WTC11 (cell line): ENCODE data around the gene WIZ. TPM values are rescaled to one million over a fixed set of nuclear protein-coding genes. Genes with fewer than 3 reads are reported as not detected.

ENCODE experiments used
- ATAC-seq: fragments of 200-7000 bp; cut with Tn5 transposase; 2 replicates; pipeline ENCODE4 v1.10.0; 2021; ENCODE audit warnings: mild to moderate bottlenecking, moderate library complexity
- CTCF ChIA-PET: fragments of 300-600 bp; sonication (Branson Sonifier 250); formaldehyde crosslinking; loops from one replicate; lab custom pipeline; 2021; ENCODE audit warnings: antibody characterized with exemption; lab: Charles Lee
- POLR2A ChIA-PET: fragments of 350-600 bp; sonication (Branson Sonifier 250); formaldehyde crosslinking; loops from one replicate; lab custom pipeline; 2021; ENCODE audit warnings: antibody characterized with exemption; lab: Charles Lee
- DNase-seq: peaks from one replicate; pipeline ENCODE4 v3.0.0; 2021; ENCODE audit warnings: low spot score
- H3K27ac Mint-ChIP-seq: 2 replicates; pipeline ENCODE4 v1.8.0; 2021; ENCODE audit warnings: mixed read lengths
- H3K27me3 Mint-ChIP-seq: 2 replicates; pipeline ENCODE4 v1.8.0; 2021; ENCODE audit warnings: low read depth, mild to moderate bottlenecking, moderate library complexity, mixed read lengths
- H3K36me3 Mint-ChIP-seq: 2 replicates; pipeline ENCODE4 v1.8.0; 2021; ENCODE audit warnings: mixed read lengths
- H3K4me1 Mint-ChIP-seq: 2 replicates; pipeline ENCODE4 v1.8.0; 2022; ENCODE audit warnings: mixed read lengths
- H3K4me3 Mint-ChIP-seq: 2 replicates; pipeline ENCODE4 v1.8.0; 2021; ENCODE audit warnings: mild to moderate bottlenecking, moderate library complexity, mixed read lengths
- H3K9me3 Mint-ChIP-seq: 2 replicates; pipeline ENCODE4 v1.8.0; 2021; ENCODE audit warnings: mixed read lengths
- ATF2 ChIP-seq: sonication (generic); formaldehyde crosslinking; IDR thresholded peaks from 2 replicates; pipeline ENCODE4 v1.8.1; 2022; ENCODE audit warnings: low read depth, missing genetic modification reagents, borderline replicate concordance
- ATF6 ChIP-seq: sonication (generic); formaldehyde crosslinking; IDR thresholded peaks from 2 replicates; pipeline ENCODE4 v1.8.1; 2023; ENCODE audit warnings: mild to moderate bottlenecking, missing genetic modification reagents
- CBFB ChIP-seq: sonication (generic); formaldehyde crosslinking; IDR thresholded peaks from 2 replicates; pipeline ENCODE4 v1.8.1; 2022; ENCODE audit warnings: mild to moderate bottlenecking, low read depth, missing genetic modification reagents
- CREM ChIP-seq: sonication (generic); formaldehyde crosslinking; IDR thresholded peaks from 2 replicates; pipeline ENCODE4 v1.8.1; 2022; ENCODE audit warnings: mild to moderate bottlenecking, missing genetic modification reagents, moderate library complexity
- ERG ChIP-seq: fragments of 250-450 bp; sonication (Bioruptor Pico); IDR thresholded peaks from 2 replicates; pipeline ENCODE4 v1.8.0; 2021; ENCODE audit warnings: mild to moderate bottlenecking
- FOXP1 ChIP-seq: sonication (generic); formaldehyde crosslinking; IDR thresholded peaks from 2 replicates; pipeline ENCODE4 v1.8.0; 2022; ENCODE audit warnings: missing genetic modification reagents, mild to moderate bottlenecking, moderate library complexity, borderline replicate concordance
- GRHL2 ChIP-seq: fragments of 250-450 bp; sonication (Bioruptor Pico); IDR thresholded peaks from 2 replicates; pipeline ENCODE4 v1.8.0; 2022; ENCODE audit warnings: mild to moderate bottlenecking, moderate library complexity; ENCODE audit not compliant: insufficient replicate concordance, severe bottlenecking
- GTF2I ChIP-seq: fragments of 250-450 bp; sonication (Bioruptor Pico); conservative IDR thresholded peaks from 2 replicates; pipeline ENCODE4 v1.4.0; 2021; ENCODE audit warnings: mild to moderate bottlenecking
- IRF1 ChIP-seq: sonication (generic); formaldehyde crosslinking; IDR thresholded peaks from 2 replicates; pipeline ENCODE4 v1.8.0; 2023; ENCODE audit warnings: missing genetic modification reagents
- JUN ChIP-seq: sonication (generic); formaldehyde crosslinking; IDR thresholded peaks from 2 replicates; pipeline ENCODE4 v1.8.0; 2023; ENCODE audit warnings: mild to moderate bottlenecking, missing genetic modification reagents
- KAT7 ChIP-seq: sonication (generic); formaldehyde crosslinking; IDR thresholded peaks from 2 replicates; pipeline ENCODE4 v1.8.1; 2023; ENCODE audit warnings: missing genetic modification reagents, mild to moderate bottlenecking, borderline replicate concordance
- MAX ChIP-seq: sonication (generic); formaldehyde crosslinking; IDR thresholded peaks from 2 replicates; pipeline ENCODE4 v1.8.0; 2022; ENCODE audit warnings: mild to moderate bottlenecking, missing genetic modification reagents
- OVOL2 ChIP-seq: fragments of 250-450 bp; sonication (Bioruptor Pico); IDR thresholded peaks from 2 replicates; pipeline ENCODE4 v1.9.0; 2021; ENCODE audit warnings: mild to moderate bottlenecking, borderline replicate concordance
- TEAD4 ChIP-seq: sonication (generic); formaldehyde crosslinking; IDR thresholded peaks from 2 replicates; pipeline ENCODE4 v1.8.0; 2022; ENCODE audit warnings: mild to moderate bottlenecking, missing genetic modification reagents
- TP53 ChIP-seq: sonication (generic); formaldehyde crosslinking; IDR thresholded peaks from 2 replicates; pipeline ENCODE4 v1.8.1; 2023; ENCODE audit warnings: mild to moderate bottlenecking, missing genetic modification reagents
- ZNF121 ChIP-seq: sonication (generic); formaldehyde crosslinking; IDR thresholded peaks from 2 replicates; pipeline ENCODE4 v1.8.0; 2023; ENCODE audit warnings: missing genetic modification reagents
- ZNF317 ChIP-seq: sonication (generic); formaldehyde crosslinking; IDR thresholded peaks from 2 replicates; pipeline ENCODE4 v1.8.1; 2023; ENCODE audit warnings: low read depth, mild to moderate bottlenecking, moderate library complexity, missing genetic modification reagents, borderline replicate concordance
- ZNF425 ChIP-seq: fragments of 250-450 bp; sonication (Bioruptor Pico); conservative IDR thresholded peaks from 2 replicates; pipeline ENCODE4 v1.9.0; 2021; ENCODE audit warnings: mild to moderate bottlenecking
- total RNA-seq: library from RNA; stranded (reverse); gene quantifications from 3 replicates; pipeline ENCODE4 v1.2.3, GENCODE V29; 2021

Gene WIZ
- total RNA-seq, 1 experiment from 2014 or later, result 43.9 TPM

- TF ChIP-seq GTF2I (CRISPR knock-in tag) (peak; percentile 91), ERG (CRISPR knock-in tag) (no peak), GRHL2 (CRISPR knock-in tag) (no peak), ZNF121 (CRISPR knock-in tag) (peak; percentile 97), JUN (no peak), OVOL2 (CRISPR knock-in tag) (no peak), ZNF425 (CRISPR knock-in tag) (no peak), ATF6 (CRISPR knock-in tag) (no peak), MAX (CRISPR knock-in tag) (no peak), KAT7 (CRISPR knock-in tag) (no peak)
Observed at GRCh38 chr19:15452111-15453047, 2.6 kb upstream of the WIZ start (continued).

- Mint-ChIP-seq H3K27ac (no peak overlapping the region), H3K27me3 (peaks cover 50% of the 10 kb centered on the region)
- DNase-seq (no peak), ATAC-seq (no peak)
- CTCF ChIA-PET, result interaction anchor here (3.4 kb wide), 1 partner anchor 31 kb away, joined by 33 read pairs; the partner anchor contains the start of gene AKAP8L
- TF ChIP-seq FOXP1 (CRISPR knock-in tag) (no peak), ATF2 (no peak), CBFB (CRISPR knock-in tag) (no peak), ZNF317 (CRISPR knock-in tag) (no peak), ZNF121 (CRISPR knock-in tag) (no peak), IRF1 (CRISPR knock-in tag) (no peak), TP53 (no peak), TEAD4 (no peak), CREM (CRISPR knock-in tag) (no peak), GTF2I (CRISPR knock-in tag) (no peak)
- TF ChIP-seq, all 79 proteins: peak for 0
- POLR2A ChIA-PET, result interaction anchor here (0.8 kb wide), 1 partner anchor 31 kb away, joined by 4 read pairs; the partner anchor contains the start of gene AKAP8L
- Mint-ChIP-seq H3K36me3 (no peaks in the 10 kb centered on the region), H3K4me1 (peaks cover 16% of the 10 kb centered on the region), H3K4me3 (peak overlapping the region; percentile 66), H3K9me3 (no peaks in the 10 kb centered on the region)
Observed at GRCh38 chr19:15450528-15450890, 753 bp upstream of the WIZ start.
